GM12878 (cell line): ENCODE measurements around the gene BLTP3B.

ENCODE experiments used
- CREB1 ChIP-seq: IDR thresholded peaks from 2 replicates; pipeline ENCODE4 v1.6.1; 2012; ENCODE audit warnings: low read depth, mild to moderate bottlenecking, inconsistent platforms
- CTCF ChIP-seq, 3 experiments: IDR thresholded peaks in 2 of 3; conservative IDR thresholded peaks in 1 of 3; 2 replicates each; pipeline ENCODE4 v1.5.1; 2011; ENCODE audit warnings: low read depth in 3 of 3, low read length in 3 of 3, mild to moderate bottlenecking in 3 of 3, control low read depth in 2 of 3, moderate library complexity in 2 of 3, inconsistent platforms in 1 of 3, mixed read lengths in 1 of 3; ENCODE audit not compliant: control insufficient read depth in 2 of 3, insufficient read depth in 1 of 3; ENCODE audit errors: extremely low read depth in 1 of 3
- EP300 ChIP-seq, 2 experiments: fragments of 150-350 bp in 1 of 2; IDR thresholded peaks; 2 replicates each; pipeline ENCODE4 v1.6.1; 2011 to 2012; ENCODE audit warnings: low read depth in 2 of 2, low read length in 2 of 2, borderline replicate concordance in 1 of 2, improper control_type of control experiment in 1 of 2, inconsistent platforms in 1 of 2; ENCODE audit not compliant: control insufficient read depth in 1 of 2
- FOXM1 ChIP-seq: IDR thresholded peaks from 2 replicates; pipeline ENCODE4 v1.6.1; 2012; ENCODE audit warnings: low read depth, mild to moderate bottlenecking, inconsistent platforms, low read length, moderate library complexity
- JUND ChIP-seq: IDR thresholded peaks from 2 replicates; pipeline ENCODE4 v1.6.1; 2012; ENCODE audit warnings: low read depth, mild to moderate bottlenecking, low read length, improper control_type of control experiment, moderate library complexity
- MXI1 ChIP-seq: fragments of 150-350 bp; IDR thresholded peaks from 2 replicates; pipeline ENCODE4 v1.6.1; 2011; ENCODE audit warnings: low read depth, mild to moderate bottlenecking, inconsistent platforms, low read length, improper control_type of control experiment
- STAT3 ChIP-seq: IDR thresholded peaks from 2 replicates; pipeline ENCODE4 v1.6.1; 2011; ENCODE audit warnings: low read depth, low read length, improper control_type of control experiment
- YY1 ChIP-seq: IDR thresholded peaks from 2 replicates; pipeline ENCODE4 v1.6.1; 2011; ENCODE audit warnings: low read depth, mild to moderate bottlenecking, low read length

- TF ChIP-seq CTCF (IDR thresholded peaks at IDR 0.05 in 2 of 3, conservative IDR thresholded peaks at IDR 0.05 in 1 of 3; ENCODE audit: control insufficient read depth in 2 of 3, extremely low read depth in 1 of 3, insufficient read depth in 1 of 3, low read depth in 3 of 3, low read length in 3 of 3) (no peak), JUND (no peak), EP300 (IDR thresholded peaks at IDR 0.05; ENCODE audit: borderline replicate concordance in 1 of 2, control insufficient read depth in 1 of 2, low read depth in 2 of 2, low read length in 2 of 2) (no peak), MXI1 (no peak), CREB1 (no peak), YY1 (no peak), STAT3 (no peak), FOXM1 (no peak)
Observed at GRCh38 chr12:100105661-100106060, 37.0 kb downstream of the BLTP3B start.
